Small intestine (tissue), 7 donors: ENCODE measurements around the gene ZNF10. TPM values are rescaled to one million over a fixed set of nuclear protein-coding genes. Genes with fewer than 3 reads are reported as not detected.

ENCODE experiments used
- DNase-seq, 2 donors: peaks; one replicate each; pipeline versions ENCODE4 v3.0.0 to v3.0.0-alpha.2; 2013
- FAIRE-seq: peaks from 2 replicates; lab custom pipeline; 2012; peaks lifted over from hg19 to GRCh38; lab: Jason Lieb, UNC
- H3K27ac ChIP-seq, 3 donors: one replicate each; pipeline ENCODE4 v1.5.1; 2013; ENCODE audit warnings: low read length in 2 of 3, mild to moderate bottlenecking in 2 of 3, control low read depth in 1 of 3, inconsistent platforms in 1 of 3, low read depth in 1 of 3, moderate library complexity in 1 of 3
- H3K27me3 ChIP-seq, 3 donors: one replicate each; pipeline ENCODE4 v1.6.1; 2013; ENCODE audit warnings: low read length in 3 of 3, inconsistent platforms in 1 of 3; ENCODE audit not compliant: control insufficient read depth in 3 of 3, insufficient read depth in 3 of 3
- H3K36me3 ChIP-seq, 3 donors: one replicate each; pipeline ENCODE4 v1.6.1; 2013; ENCODE audit warnings: low read length in 3 of 3, inconsistent platforms in 1 of 3, low read depth in 1 of 3, mild to moderate bottlenecking in 1 of 3, moderate library complexity in 1 of 3; ENCODE audit not compliant: control insufficient read depth in 3 of 3, insufficient read depth in 2 of 3
- H3K4me1 ChIP-seq, 3 donors: one replicate each; pipeline ENCODE4 v1.6.1; 2013; ENCODE audit warnings: low read length in 2 of 3, inconsistent platforms in 1 of 3, low read depth in 1 of 3, mild to moderate bottlenecking in 1 of 3, moderate library complexity in 1 of 3; ENCODE audit not compliant: control insufficient read depth in 3 of 3, insufficient read depth in 2 of 3
- H3K4me3 ChIP-seq, 3 donors: one replicate each; pipeline ENCODE4 v1.5.1; 2013; ENCODE audit warnings: low read length in 3 of 3, control low read depth in 1 of 3, inconsistent platforms in 1 of 3, low read depth in 1 of 3, mild to moderate bottlenecking in 1 of 3, moderate library complexity in 1 of 3
- H3K9me3 ChIP-seq, 2 donors: one replicate each; pipeline ENCODE4 v1.6.1; 2013; ENCODE audit warnings: low read depth in 1 of 2, low read length in 1 of 2; ENCODE audit not compliant: control insufficient read depth in 2 of 2, insufficient read depth in 1 of 2
- WGBS, 3 donors: extraction: QIAGEN DNeasy Blood & Tissue Kit; methylation state at CpG; one replicate each; pipeline ENCODE4 v1.1.7; 2013; 5-methylcytosine and 5-hydroxymethylcytosine counted together
- polyA plus RNA-seq, 4 donors: library from polyadenylated mRNA; stranded (reverse) in 3 of 4; unstranded in 1 of 4; fragments of 200-250 nt in 3 of 4; fragments of 120-200 nt in 1 of 4; gene quantifications; one replicate each; pipeline versions ENCODE4 v1.2.1 to v1.2.3, GENCODE V29; 2013
- donor health status: healthy with polysubstance abuse.
- donor health status: control.
- donor health status: control.
- donor health status: Bipolar disorder and iron deficiency.
- donor health status: healthy.

Gene ZNF10
- polyA plus RNA-seq, 4 donors: 0.81 to 11.6 (median 2.3) TPM

GRCh38 chr12:133172491-133172890 lies 42.1 kb downstream of the ZNF10 start:
- no peak for FAIRE-seq
- no peak overlapping the region for H3K27ac ChIP-seq
- no peaks in the 10 kb centered on the region for H3K36me3 ChIP-seq
- no peak for DNase-seq
- H3K9me3 ChIP-seq: peaks cover 9 to 36% of the 10 kb centered on the region in 2 donors
- no peaks in the 10 kb centered on the region for H3K27me3 ChIP-seq
- WGBS, 3 donors: 76 to 92% (median 79%) methylated on average over 1 of the region's 1 CpG
- H3K4me3 ChIP-seq: no peak overlapping the region
- H3K4me1 ChIP-seq: no peaks in the 10 kb centered on the region

DNA sequence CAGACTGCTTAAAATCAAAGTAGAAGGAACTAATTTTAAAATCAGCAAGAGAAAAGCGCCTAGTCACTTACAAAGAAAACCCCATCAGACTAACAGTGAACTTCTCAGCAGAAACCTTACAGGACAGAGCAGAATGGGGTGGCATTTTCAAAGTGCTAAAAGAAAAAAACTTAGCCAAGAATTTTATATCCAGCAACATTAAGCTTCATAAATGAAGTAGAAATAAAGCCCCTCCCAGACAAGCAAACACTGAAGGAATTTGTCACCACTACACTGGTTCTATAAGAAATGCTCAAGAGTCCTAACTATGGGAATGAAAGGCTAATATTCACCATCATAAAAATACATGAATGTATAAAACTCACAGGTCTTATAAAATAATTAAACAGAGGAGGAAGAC lies 44.5 kb downstream of the ZNF10 start:
- Histone ChIP-seq H3K27ac (no peak overlapping the region), H3K36me3 (no peaks in the 10 kb centered on the region), H3K27me3 (no peaks in the 10 kb centered on the region), H3K9me3 (peaks cover 9 to 39% of the 10 kb centered on the region in 2 donors), H3K4me1 (no peaks in the 10 kb centered on the region), H3K4me3 (no peak overlapping the region)
- FAIRE-seq (no peak), DNase-seq (no peak)
- WGBS, 3 donors: 69 to 82% (median 74%) methylated on average over 1 of the region's 1 CpG

DNA sequence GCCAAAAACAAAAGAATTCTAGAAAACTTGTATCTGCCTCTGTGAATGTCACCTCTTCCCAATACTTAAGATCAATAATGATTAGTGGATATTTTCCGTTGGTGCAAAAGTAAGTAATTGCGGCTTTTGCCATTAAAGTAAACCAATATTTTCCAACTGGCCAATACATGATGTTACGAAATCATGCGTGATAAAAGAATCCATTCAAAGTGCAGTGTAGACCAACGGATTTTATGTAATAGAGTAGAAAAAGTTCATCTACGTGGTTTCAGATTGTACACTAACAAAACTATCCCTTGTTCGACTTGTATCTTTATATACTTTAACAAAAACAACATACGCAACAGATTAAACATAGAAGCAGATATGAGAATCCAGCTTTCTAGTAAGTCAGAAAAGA lies 50.2 kb downstream of the ZNF10 start:
- no peak overlapping the region for H3K27ac ChIP-seq
- DNase-seq (no peak), FAIRE-seq (no peak)
- no peaks in the 10 kb centered on the region for H3K4me1 ChIP-seq
- no peaks in the 10 kb centered on the region for H3K27me3 ChIP-seq
- H3K4me3 ChIP-seq: no peak overlapping the region
- 95 to 98% (median 95%) methylated on average over 8 of the region's 8 CpGs for WGBS, 3 donors
- peaks cover 7 to 38% of the 10 kb centered on the region in 2 donors for H3K9me3 ChIP-seq
- peaks cover 6 to 26% (median 15%) of the 10 kb centered on the region in 3 donors for H3K36me3 ChIP-seq

GRCh38 chr12:133181238-133181959 lies 51.0 kb downstream of the ZNF10 start, which contains the start of gene ZNF268:
TSS of gene ZNF268 (plus strand) at chr12:133181495. CDS start at chr12:133181998, 503 bp downstream.
- H3K27me3 ChIP-seq: no peaks in the 10 kb centered on the region
- H3K27ac ChIP-seq: peak within 1 kb of the TSS; percentile 57 to 82 (median 75)
- H3K4me1 ChIP-seq: no peaks in the 10 kb centered on the region
- FAIRE-seq: no peak
- DNase-seq: peak; percentile 91 to 96
- peaks cover 10 to 31% (median 19%) of the 10 kb centered on the region in 3 donors for H3K36me3 ChIP-seq
- H3K4me3 ChIP-seq: peak within 1 kb of the TSS; percentile 82 to 96 (median 91)
- 1 to 2% (median 2%) methylated on average over 40 of the region's 40 CpGs for WGBS, 3 donors
- peaks cover 7 to 45% of the 10 kb centered on the region in 2 donors for H3K9me3 ChIP-seq

- 95 to 98% (median 97%) methylated on average over 2 of the region's 2 CpGs for WGBS, 3 donors
- Histone ChIP-seq H3K27me3 (peaks cover 0 to 2% (median 0%) of the 10 kb centered on the region in 3 donors), H3K4me3 (no peak overlapping the region), H3K4me1 (no peaks in the 10 kb centered on the region), H3K9me3 (peaks cover 10 to 79% of the 10 kb centered on the region in 2 donors), H3K36me3 (peaks cover 62 to 78% (median 66%) of the 10 kb centered on the region in 3 donors), H3K27ac (no peak overlapping the region)
- no peak for FAIRE-seq
- DNase-seq: no peak
Measured at GRCh38 chr12:133190176-133190575, 59.7 kb downstream of the ZNF10 start.

DNA sequence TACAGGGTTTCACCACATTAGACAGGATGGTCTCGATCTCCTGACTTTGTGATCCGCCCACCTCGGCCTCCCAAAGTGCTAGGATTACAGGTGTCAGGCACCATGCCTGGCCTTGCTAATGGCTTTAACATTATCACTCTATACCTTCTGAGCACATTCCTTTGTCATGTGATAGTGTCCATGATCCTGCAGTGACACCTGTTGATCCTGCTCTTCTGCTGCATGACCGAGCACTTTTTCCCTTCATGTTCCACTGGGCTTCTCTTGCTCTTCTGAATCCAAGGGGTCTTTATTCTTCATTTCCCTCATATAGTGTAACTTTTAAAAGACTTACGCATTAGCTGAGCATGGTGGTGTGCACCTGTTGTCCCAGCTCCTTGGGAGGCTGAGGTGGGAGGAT lies 62.4 kb downstream of the ZNF10 start:
- peaks cover 58 to 65% (median 59%) of the 10 kb centered on the region in 3 donors for H3K36me3 ChIP-seq
- WGBS, 3 donors: 96 to 98% (median 98%) methylated on average over 5 of the region's 5 CpGs

DNA sequence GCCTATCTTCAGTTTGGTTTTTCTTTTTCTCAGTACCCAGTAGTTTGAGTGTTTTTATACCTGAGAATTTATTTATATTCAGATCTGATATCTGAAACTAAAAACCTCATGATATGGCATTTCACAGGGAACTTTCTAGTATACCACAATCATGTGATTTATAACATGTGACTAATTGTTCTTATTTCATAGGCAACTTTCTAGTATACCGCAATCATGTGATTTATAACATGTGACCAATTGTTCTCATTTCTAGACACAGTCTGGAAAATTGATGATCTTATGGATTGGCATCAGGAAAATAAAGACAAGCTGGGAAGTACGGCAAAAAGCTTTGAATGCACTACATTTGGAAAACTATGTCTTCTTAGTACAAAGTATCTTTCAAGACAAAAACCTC lies 71.5 kb downstream of the ZNF10 start:
- no peak overlapping the region for H3K4me3 ChIP-seq
- DNase-seq: no peak
- no peaks in the 10 kb centered on the region for H3K27me3 ChIP-seq
- WGBS, 3 donors: 52 to 97% (median 89%) methylated on average over 2 of the region's 2 CpGs
- H3K36me3 ChIP-seq: peaks cover 0 to 21% (median 11%) of the 10 kb centered on the region in 3 donors
- FAIRE-seq: no peak
- H3K9me3 ChIP-seq: peaks cover 8 to 31% of the 10 kb centered on the region in 2 donors
- H3K4me1 ChIP-seq: no peaks in the 10 kb centered on the region
- H3K27ac ChIP-seq: no peak overlapping the region

More for the DNA sequence above, 62.4 kb downstream of the ZNF10 start:
- Histone ChIP-seq H3K9me3 (peaks cover 6 to 69% of the 10 kb centered on the region in 2 donors), H3K4me3 (no peak overlapping the region), H3K4me1 (no peaks in the 10 kb centered on the region), H3K27ac (no peak overlapping the region), H3K27me3 (peaks cover 0 to 2% (median 0%) of the 10 kb centered on the region in 3 donors)
- DNase-seq (no peak), FAIRE-seq (no peak)

- 97 to 100% (median 98%) methylated on average over 2 of the region's 2 CpGs for WGBS, 3 donors
- FAIRE-seq (no peak), DNase-seq (no peak)
- Histone ChIP-seq H3K27me3 (no peaks in the 10 kb centered on the region), H3K27ac (no peak overlapping the region), H3K36me3 (peaks cover 0 to 21% (median 11%) of the 10 kb centered on the region in 3 donors), H3K4me1 (no peaks in the 10 kb centered on the region), H3K9me3 (peaks cover 8 to 35% of the 10 kb centered on the region in 2 donors), H3K4me3 (no peak overlapping the region)
Measured at GRCh38 chr12:133202493-133203343, 72.3 kb downstream of the ZNF10 start.
